Lower lobe of right lung (tissue), 2 donors: ENCODE measurements around the gene PPP1R1B. TPM values are rescaled to one million over a fixed set of nuclear protein-coding genes. Genes with fewer than 3 reads are reported as not detected.

Experiments
- ATAC-seq, 2 donors: fragments of 200-7000 bp; cut with Tn5 transposase; one replicate each; pipeline ENCODE4 v1.9.1; 2020 to 2022; ENCODE audit warnings: mild to moderate bottlenecking in 2 of 2, moderate library complexity in 2 of 2
- DNase-seq: peaks from one replicate; pipeline ENCODE4 v3.0.0-alpha.2; 2020
- H3K27ac ChIP-seq: fragments of 200-600 bp; one replicate; pipeline ENCODE4 v1.8.0; 2022
- H3K27me3 ChIP-seq: fragments of 200-600 bp; one replicate; pipeline ENCODE4 v1.8.0; 2022; ENCODE audit warnings: low read depth
- H3K36me3 ChIP-seq: fragments of 200-600 bp; one replicate; pipeline ENCODE4 v1.8.0; 2022; ENCODE audit warnings: mild to moderate bottlenecking
- H3K4me1 ChIP-seq: fragments of 200-600 bp; one replicate; pipeline ENCODE4 v1.8.0; 2022
- H3K4me3 ChIP-seq: fragments of 200-600 bp; one replicate; pipeline ENCODE4 v1.8.0; 2022; ENCODE audit warnings: mild to moderate bottlenecking
- H3K9me3 ChIP-seq: fragments of 200-600 bp; one replicate; pipeline ENCODE4 v1.8.0; 2022
- intact Hi-C: fragments of 100-400 bp; cut with DNase I; formaldehyde crosslinking; loops from one replicate; pipeline ENCODE4 v1.11.0; 2022
- total RNA-seq: library from RNA; stranded (reverse); fragmentation: NEBNext Ultra II Directional; extraction: Animal tissue kit (Norgen Biotek cat#: 25700); gene quantifications from one replicate; pipeline ENCODE4 v1.2.1, GENCODE V29; 2021
- TF ChIP-seq, protein P1 (sequence below): fragments of 200-600 bp; IDR thresholded peaks from one replicate; pipeline ENCODE4 v1.8.0; 2022; ENCODE audit warnings: antibody characterized with exemption, mild to moderate bottlenecking
- donor health status: DM: no; HTN: yes; CAD: no; lungs with severe emphysema.

Gene PPP1R1B
- total RNA-seq, 1 donor from 2014 or later, result 23.9 TPM

DNA sequence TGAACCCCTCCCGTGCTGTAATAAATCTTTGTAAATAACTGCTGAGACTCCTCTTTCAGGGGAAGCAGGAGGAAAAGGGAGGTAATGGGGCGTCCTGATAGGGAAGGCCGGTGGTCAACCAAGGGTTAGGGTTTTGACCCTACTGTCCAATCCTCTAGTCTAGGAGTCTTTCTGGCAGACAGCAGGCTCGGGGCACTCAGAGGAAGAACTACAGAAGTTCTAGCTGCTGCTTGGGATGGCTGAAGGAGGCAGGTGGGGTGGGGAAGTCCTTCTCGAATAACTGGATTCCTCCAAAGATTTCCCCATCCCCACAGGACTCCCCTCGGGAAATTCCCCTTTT, 9.8 kb downstream of the PPP1R1B start:
- TF ChIP-seq, protein P1, sequence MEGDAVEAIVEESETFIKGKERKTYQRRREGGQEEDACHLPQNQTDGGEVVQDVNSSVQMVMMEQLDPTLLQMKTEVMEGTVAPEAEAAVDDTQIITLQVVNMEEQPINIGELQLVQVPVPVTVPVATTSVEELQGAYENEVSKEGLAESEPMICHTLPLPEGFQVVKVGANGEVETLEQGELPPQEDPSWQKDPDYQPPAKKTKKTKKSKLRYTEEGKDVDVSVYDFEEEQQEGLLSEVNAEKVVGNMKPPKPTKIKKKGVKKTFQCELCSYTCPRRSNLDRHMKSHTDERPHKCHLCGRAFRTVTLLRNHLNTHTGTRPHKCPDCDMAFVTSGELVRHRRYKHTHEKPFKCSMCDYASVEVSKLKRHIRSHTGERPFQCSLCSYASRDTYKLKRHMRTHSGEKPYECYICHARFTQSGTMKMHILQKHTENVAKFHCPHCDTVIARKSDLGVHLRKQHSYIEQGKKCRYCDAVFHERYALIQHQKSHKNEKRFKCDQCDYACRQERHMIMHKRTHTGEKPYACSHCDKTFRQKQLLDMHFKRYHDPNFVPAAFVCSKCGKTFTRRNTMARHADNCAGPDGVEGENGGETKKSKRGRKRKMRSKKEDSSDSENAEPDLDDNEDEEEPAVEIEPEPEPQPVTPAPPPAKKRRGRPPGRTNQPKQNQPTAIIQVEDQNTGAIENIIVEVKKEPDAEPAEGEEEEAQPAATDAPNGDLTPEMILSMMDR, result no peak
- Histone ChIP-seq H3K9me3 (no peaks in the 10 kb centered on the region), H3K4me1 (peaks cover 56% of the 10 kb centered on the region), H3K4me3 (peak overlapping the region; percentile 71), H3K36me3 (no peaks in the 10 kb centered on the region), H3K27ac (peak overlapping the region; percentile 89), H3K27me3 (peaks cover 4% of the 10 kb centered on the region)
- intact Hi-C loops, result no loop called here
- DNase-seq, result no peak
- peak in 1 of 2 donors; percentile 3 for ATAC-seq

DNA sequence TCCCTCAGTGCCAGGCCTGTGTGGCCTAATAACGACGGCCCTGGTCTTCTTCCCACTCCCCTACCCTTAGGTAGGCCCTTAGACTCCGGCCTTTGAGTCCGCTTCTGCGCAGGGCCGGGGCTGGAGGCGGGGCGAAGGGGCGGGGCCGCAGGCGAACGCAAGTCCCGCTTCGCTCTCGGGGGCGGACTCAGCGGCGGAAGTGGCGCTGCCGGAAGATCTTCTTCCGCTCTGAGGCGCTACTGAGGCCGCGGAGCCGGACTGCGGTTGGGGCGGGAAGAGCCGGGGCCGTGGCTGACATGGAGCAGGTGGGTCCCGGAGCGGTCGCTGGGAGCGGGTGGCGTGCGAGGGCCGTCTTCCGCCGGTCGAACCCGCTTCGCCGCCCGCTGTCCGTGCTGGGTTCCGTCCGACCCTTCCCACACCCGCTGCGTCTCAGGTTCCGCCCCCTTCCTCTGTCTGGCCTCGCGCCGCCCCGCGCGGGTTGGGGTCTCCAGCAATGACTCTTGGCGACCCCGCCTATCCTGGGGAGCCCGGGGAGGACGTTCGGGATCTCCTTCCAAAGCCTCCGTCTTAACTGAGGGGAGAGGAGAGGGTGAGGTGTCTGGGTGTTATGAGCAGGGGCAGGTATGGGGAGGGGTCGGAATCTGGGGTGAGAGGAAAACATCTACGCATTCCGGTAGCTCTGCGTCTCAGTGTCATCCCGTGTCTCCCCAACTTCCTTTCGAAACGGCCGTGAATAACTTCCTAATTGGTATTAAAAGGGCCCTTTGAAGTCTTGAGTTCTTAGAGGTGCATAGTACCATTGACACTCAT, 10.4 kb downstream of the PPP1R1B start, which contains the start of gene STARD3:
STARD3 (plus strand) TSS at position 218 of the 810 bp plus-strand sequence. CDS start 16,388 bp downstream, outside the sequence.
- Histone ChIP-seq H3K4me1 (peaks cover 61% of the 10 kb centered on the region), H3K36me3 (no peaks in the 10 kb centered on the region), H3K9me3 (no peaks in the 10 kb centered on the region), H3K4me3 (peak within 1 kb of the TSS; percentile 71), H3K27ac (peak within 1 kb of the TSS; percentile 89), H3K27me3 (peaks cover 2% of the 10 kb centered on the region)
- intact Hi-C loops, result no loop called here
- peak; percentile 93 to 95 for ATAC-seq
- peak; percentile 97 for DNase-seq
- TF ChIP-seq, protein P1, result peak; percentile 24

DNA sequence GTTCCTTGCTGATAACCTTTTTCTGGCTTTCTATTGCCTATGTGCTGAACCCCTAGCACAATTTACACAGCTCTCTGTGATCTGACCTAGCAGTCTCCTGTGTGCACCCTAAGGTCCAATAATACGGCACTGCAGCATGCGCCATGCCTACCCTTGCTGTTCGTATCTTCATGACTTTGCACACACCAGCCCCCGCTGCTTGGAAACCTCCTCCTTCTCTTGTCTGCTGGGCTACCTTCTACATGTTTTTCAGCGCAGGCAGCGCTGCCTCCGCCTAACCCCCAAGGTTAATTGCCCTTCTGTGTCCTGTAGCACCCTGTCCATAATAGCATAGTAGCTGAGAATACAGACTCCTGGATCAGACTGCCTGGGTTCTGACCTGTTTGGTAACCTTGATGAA, 11.6 kb downstream of the PPP1R1B start:
- H3K4me1 ChIP-seq, result peaks cover 73% of the 10 kb centered on the region

DNA sequence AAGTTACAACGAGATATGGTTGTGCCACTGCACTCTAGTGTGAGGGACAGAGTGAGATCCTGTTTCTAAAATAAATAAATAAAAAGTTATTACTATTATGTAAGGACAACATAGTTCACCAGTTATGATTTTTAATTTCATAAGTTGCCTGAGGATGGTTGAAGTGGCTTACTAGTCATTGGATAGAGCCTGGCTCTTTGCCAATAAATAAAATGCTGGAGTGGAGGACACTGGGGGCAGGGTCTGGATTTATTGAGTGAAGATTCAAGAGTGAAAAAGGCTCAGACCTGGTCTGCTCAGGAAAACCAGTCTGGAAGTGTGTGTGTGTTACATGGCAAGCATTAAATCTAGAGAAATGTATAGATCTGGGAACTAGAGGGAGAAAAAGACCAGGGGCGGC, 12.3 kb downstream of the PPP1R1B start:
- TF ChIP-seq, protein P1, result no peak
- no peaks in the 10 kb centered on the region for H3K27me3 ChIP-seq
- no peak for DNase-seq
- no peaks in the 10 kb centered on the region for H3K9me3 ChIP-seq
- peaks cover 80% of the 10 kb centered on the region for H3K4me1 ChIP-seq
- no peak overlapping the region for H3K27ac ChIP-seq
- ATAC-seq, result no peak
- intact Hi-C loops, result no loop called here
- H3K36me3 ChIP-seq, result no peaks in the 10 kb centered on the region
- H3K4me3 ChIP-seq, result no peak overlapping the region

More for the DNA sequence above, 11.6 kb downstream of the PPP1R1B start:
- ATAC-seq (no peak), DNase-seq (no peak)
- Histone ChIP-seq H3K9me3 (no peaks in the 10 kb centered on the region), H3K36me3 (no peaks in the 10 kb centered on the region), H3K27ac (no peak overlapping the region), H3K4me3 (peak overlapping the region; percentile 71), H3K27me3 (no peaks in the 10 kb centered on the region)
- TF ChIP-seq, protein P1, result no peak
- intact Hi-C loops, result no loop called here

DNA sequence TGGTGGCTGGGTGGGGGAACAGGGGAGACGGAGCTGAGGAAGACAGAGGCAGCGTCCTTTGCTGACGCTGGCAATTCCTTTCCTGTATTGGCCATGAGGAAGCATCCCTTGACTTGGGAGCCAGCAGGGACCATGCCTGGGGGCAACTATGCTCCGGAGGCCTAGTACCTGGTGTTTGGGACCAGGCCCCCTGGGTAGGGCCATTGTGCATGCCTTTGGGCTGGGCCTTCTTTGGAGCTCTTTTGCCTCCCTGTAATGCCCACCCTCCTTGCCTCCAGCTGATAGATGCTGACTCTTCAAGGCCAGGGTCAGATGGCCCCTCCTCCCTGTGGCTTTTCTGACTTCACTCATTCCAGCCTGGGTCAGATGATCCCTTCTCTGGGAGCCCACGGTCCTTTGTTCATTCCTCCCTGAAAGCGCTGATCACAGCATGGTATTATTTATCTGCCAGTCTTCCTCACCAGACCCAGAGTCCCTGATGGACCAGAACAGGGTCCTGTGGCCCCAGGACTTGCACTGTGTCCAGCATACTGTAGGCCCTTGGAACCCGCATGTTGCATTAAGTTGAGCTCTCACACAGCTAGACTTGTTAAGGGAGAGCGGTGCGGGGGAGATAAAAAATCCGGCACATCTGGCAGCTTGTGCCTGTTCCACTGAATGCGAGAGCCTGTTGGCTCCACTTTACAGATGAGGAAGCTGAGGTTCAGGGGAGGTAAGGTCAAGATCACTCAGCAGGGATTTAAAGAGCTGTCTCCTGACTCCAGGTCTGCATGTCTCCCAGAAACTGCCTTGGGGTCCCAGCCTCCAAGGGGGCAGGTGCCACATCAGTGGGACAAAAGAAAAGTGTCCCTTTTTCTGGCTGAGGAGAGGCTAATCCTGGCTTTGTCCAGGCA, 13.1 kb downstream of the PPP1R1B start:
- Histone ChIP-seq H3K36me3 (no peaks in the 10 kb centered on the region), H3K4me1 (peaks cover 73% of the 10 kb centered on the region), H3K9me3 (no peaks in the 10 kb centered on the region), H3K4me3 (no peak overlapping the region), H3K27me3 (no peaks in the 10 kb centered on the region), H3K27ac (no peak overlapping the region)
- TF ChIP-seq, protein P1, result no peak
- no peak for DNase-seq
- intact Hi-C loops, result no loop called here
- no peak for ATAC-seq
